A549 treated with AZD9567 at 1 μM for 4 hours (cell line): Measurements from ENCODE around the gene MYH4. TPM values are rescaled to one million over a fixed set of nuclear protein-coding genes. Genes with fewer than 3 reads are reported as not detected.

Source experiments
- total RNA-seq: library from RNA; stranded (reverse); fragments of 200-300 nt; extraction: Qiagen RNA extraction; gene quantifications from 5 replicates; pipeline ENCODE4 v1.2.3, GENCODE V29; 2022; ENCODE audit not compliant: insufficient read depth

The MYH4 gene
- total RNA-seq: not detected in 5 replicates

DNA sequence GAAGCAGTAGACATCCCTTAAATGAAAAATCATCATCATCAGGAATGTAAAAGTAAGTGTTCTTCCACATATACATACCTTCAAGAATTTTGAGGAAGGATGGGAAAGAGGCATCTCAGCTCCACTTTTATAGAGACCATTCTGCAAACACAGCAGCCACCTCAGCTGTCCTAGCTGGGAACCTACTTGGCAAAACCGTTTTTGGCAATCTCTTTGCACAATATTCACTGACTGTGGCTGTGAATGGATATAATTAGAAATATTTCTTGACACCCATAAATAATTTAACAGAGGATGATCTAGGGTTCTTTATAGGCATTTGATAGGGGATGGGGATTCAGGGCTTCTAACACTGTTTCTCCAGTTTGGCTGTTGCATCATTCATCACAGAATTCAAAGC is at the start of gene MYH4:
Gene MYH4 (minus strand): TSS at position 101 of the 400 bp plus-strand sequence. CDS start 2,814 bp downstream, outside the sequence.

DNA sequence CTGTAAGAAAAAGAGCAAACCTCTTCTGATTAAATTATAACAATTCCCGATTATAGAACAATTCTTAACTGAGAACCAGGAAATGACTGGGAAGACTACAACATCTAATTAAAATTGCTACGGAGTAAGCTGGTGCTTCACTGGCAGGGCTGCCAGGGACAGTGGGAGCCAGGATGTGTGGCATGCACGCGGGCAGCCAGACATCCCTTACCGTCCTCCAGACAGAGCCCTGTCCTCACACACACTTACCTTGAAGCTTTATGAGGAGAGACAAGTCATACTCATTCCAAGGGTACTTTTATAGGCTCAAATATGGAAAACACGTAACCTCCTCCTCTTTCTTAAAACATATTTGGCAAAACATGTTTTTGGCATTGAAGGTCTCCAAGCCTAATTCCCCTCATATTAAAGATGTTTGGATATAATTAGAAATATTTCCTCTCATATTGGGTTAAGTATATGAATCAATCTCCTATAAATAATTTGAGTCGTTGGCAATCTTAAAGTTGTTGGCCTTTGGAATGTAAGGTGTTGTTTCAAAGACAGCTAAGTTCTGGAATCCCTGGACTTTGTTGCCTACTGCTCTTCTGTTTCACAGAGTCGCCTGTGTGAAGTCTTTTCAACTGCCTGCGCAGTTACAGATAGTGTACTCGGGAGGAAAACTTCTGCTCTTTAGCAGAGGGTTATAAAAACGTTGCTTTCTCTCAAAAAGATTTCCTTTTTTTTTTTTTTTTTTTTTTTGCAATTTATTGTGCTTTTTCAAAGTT is 49.1 kb upstream of the MYH4 start, which contains the start of gene MYH1:
Gene MYH1 (minus strand): TSS at position 272 of the 767 bp plus-strand sequence. CDS start 1,900 bp downstream, outside the sequence.

DNA sequence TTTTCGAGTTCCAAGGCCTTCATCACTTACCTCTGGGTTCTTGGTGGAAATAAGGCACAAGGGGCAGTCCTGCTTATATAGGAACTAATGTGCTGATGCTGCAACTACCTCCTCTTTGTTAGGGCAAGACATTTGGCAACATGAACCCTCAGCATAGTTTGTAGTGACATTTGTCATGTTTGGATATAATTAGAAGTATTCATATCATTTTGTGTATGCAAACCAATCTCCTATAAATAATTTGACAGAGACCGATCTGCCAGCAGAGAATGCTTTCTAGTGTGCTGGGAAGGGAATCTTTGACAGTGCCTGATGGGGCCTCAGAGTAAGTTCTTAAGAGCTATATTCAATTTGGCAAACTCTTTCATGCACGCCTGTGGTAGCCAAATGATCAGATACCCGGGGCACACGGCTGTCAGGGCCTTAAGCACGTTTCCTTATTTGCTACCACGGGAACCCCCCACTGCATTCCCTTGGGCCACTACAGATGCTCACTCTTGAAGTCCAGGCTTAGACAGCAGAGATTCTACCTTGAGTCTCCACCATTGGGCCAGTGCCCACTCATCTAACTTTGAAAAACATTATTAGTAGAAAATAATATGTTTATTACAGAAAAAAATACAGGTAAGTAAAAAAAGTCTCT is 47.3 kb downstream of the MYH4 start, which contains the start of gene MYH8:
Gene MYH8 (minus strand): TSS at position 51 of the 643 bp plus-strand sequence. CDS start 1,723 bp downstream, outside the sequence.

Other genes with a start within 250 kb of the MYH4 start
- gene MYH13, start 96.6 kb downstream of the MYH4 start, total RNA-seq: not detected in 5 replicates
- not detected in 5 replicates for gene MYH8, start 47.6 kb downstream of the MYH4 start, total RNA-seq
- gene MYH1, start 49.0 kb upstream of the MYH4 start, total RNA-seq: not detected in 5 replicates
- not detected in 5 replicates for gene MYH2, start 80.1 kb upstream of the MYH4 start, total RNA-seq
- 0.31 to 1.7 TPM (median 0.70 TPM) in 5 replicates for gene MYH3, start 187.8 kb upstream of the MYH4 start, total RNA-seq
- gene SCO1, start 228.0 kb upstream of the MYH4 start, total RNA-seq: 49.9 to 63.0 TPM (median 58.9 TPM) in 5 replicates
- gene ADPRM, start 228.0 kb upstream of the MYH4 start, total RNA-seq: 8.0 to 11.8 TPM (median 9.6 TPM) in 5 replicates